GM18498 (cell line): ENCODE data around the gene REX1BD.
"Not testable (repeated sequence)": the region's sequence is repeated elsewhere in the genome, so short reads cannot be mapped to it uniquely, and the experiment has no call there.

Experiments used
- ATAC-seq: cut with Tn5 transposase; IDR thresholded peaks from one replicate; pipeline ENCODE4 v1.9.1; 2021; ENCODE audit warnings: mild to moderate bottlenecking, moderate library complexity; ENCODE audit not compliant: unreplicated experiment

Gene REX1BD

DNA sequence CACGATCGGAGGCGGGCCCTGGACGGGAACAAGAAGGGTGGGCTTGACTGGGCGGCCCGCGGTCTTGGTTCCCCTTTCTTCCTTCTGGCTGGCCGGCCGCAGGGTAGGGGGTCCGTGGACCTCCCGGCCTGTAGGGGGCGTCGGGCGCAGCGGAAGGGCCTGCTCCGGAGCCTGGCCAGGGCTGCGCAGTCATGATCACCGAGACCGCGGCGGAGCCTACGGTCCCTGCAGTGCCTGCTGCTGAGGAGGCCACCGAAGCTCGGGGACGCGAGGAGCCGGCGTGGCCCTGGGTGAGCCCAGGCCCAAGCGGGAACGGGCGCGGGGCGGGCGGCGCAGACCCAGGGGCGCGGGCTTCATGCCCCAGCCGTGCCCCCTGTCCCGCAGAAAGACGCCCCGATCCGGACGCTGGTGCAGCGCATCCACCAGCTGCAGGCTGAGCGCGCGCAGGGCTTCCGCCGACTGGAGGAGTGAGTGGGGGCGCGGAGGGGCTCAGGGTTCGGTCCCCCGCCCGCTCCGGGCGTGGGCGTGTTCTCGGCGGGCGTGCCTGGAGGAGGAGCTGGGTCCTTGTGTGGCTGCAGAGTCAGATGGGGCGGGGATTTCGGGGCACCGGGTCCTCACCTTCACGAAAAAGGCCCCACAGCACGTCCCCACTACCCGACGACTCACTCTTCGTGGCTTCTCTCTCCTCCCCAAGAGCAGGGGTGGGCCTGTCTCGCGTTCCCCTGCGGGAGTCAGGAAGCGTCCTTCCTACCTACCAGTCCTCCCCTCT, at the start of gene REX1BD:
Gene REX1BD (plus strand): TSS at position 188 of the 769 bp plus-strand sequence. CDS start 4 bp downstream, at position 192.
- peak; percentile 80 for ATAC-seq

DNA sequence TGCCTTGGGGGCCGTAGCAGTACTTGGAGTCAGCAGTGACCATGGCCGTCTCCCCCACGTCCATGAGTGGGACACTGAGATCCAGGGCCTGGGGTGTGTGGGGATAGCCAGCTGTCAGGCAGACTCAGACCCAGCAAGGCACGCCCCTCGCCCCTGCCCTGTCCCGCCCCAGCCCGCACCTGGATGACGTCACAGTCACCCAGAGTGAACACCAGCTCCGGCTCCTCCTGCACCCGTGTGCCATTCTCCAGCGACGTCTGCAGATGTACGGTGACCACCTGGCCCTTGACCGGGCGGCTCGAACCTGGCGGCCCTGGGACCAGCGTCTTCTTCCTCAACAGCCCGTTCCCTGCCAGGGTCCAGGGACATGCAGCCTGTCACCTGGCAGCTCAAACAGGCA, 49.2 kb upstream of the REX1BD start:
- no peak for ATAC-seq

GRCh38 chr19:18540200-18540599, 48.4 kb upstream of the REX1BD start:
- ATAC-seq = not testable (repeated sequence)

DNA sequence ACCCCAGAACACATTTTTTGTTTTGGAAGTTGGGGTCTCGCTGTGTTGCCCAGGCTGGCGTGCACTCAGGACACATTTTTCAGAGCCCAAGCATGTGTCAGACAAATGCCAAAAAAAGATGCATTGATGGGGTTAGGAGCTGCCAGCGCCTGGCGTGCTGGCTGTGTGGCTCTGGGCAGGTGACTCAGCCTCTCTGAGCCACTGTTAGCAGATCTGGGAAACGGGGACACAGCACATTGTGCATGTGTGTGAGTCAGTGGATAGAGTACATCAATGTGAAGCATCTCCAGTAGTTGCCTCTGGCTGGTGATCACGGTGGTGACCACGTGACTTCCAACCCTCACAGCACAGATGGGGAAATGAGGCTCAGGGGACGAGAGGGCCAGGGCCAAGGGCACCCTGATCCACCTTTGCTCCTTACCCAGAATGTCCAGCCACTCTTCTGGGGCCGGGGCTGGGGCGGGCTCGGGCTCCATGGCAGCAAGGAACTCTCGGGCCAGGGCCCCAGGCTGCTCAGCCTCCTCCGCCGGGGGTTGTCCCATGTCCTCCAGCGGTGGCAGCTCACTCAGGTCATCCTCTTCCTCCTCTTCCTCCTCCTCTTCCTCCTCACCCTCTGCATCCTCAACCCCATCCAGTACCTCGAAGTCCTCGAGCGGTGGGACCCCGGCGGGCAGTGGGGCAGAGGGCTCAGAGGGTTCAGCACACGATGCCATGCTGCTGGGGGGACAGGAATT, 47.2 kb upstream of the REX1BD start:
- ATAC-seq = no peak

GRCh38 chr19:18541992-18542940, 46.3 kb upstream of the REX1BD start:
- ATAC-seq = no peak

DNA sequence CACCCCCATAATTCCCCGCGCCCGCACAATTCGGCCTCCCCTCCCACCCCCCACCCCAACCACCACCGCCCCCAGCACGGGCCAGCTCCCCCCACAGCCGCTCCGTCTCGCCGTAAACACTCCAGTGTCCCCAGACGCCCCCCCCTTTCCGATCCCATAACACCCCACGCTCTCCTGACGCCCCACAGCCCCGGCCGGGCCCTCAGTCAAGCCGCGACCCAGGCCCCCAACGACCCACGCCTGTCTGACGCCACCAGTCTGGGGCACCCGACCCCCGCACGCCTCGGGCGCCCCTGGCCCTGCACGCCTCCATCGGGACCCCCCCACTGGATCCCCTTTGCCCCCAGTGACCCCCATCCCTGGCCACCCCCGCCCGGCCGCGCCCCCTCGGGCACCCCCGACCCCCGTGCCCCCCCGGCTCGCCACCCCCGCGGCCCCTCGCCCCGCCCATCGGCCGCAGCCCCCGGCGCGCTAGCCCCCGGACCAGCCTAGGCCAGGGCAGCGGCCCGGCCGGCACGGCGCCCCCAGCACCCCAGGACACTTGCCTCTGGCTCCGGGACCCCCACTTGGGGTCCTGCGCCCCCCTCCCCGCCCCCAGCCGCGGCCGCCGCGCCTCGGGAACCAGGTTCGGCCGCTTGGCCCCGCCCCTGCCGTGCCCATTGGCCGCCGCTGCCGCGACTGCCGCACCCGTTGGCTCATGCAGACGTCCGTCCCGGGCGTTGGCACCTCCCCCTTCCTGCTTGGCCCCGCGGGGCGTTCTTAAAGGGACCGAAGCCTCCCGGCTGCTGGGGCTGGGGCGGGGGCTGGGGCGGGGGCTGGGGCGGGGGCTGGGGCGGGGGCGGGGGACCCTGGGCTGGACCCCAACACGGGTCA, 45.4 kb upstream of the REX1BD start, which contains the start of gene FKBP8:
Gene FKBP8 (minus strand): TSS at position 633 of the 873 bp plus-strand sequence. CDS start 1,603 bp downstream, outside the sequence.
- peak; percentile 94 for ATAC-seq

- peak; percentile 46 for ATAC-seq
Measured at GRCh38 chr19:18543814-18544475, 44.7 kb upstream of the REX1BD start.

DNA sequence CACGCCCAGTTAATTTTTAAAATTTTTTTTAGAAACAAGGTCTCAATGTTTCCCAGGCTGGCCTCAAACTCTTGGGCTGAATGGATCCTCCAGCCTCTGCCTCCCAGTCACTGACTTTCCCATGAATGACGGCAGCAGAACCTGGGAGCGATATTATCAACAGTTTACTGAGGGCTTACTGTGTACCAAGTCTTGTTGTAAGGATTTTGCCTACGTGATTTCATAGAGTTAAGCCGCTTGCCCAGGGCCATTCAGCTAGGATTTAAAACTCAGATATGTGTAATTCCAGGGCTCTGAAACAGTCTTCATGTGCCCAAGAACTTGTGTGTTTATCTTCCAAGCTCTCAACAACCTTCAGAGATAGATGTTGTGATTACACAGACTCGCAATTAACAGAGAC, 37.0 kb upstream of the REX1BD start:
- no peak for ATAC-seq

- peak; percentile 96 for ATAC-seq
Measured at GRCh38 chr19:18557411-18558201, 31.0 kb upstream of the REX1BD start, which contains the start of gene KXD1. KXD1 (plus strand) TSS chr19:18557870; CDS start chr19:18562057, 4,187 bp downstream.

DNA sequence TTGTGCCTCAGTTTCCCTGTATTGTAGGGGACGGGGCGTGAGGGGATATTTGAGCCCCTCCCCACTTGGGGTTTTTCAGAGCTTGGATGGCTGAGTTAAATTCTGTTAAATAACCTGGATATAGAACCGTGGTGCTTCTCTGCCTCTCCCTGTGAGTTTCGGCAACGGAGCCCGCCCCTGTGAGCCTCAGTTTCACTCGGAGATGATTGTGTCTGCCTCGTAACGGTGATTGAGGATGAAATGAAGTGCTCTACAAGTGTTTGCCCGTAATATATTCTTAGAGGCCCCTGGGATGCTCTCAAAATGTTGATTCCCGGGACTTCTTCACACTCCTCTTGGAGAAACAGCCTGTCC, 30.4 kb upstream of the REX1BD start:
- no peak for ATAC-seq

GRCh38 chr19:18558604-18559003, 30.0 kb upstream of the REX1BD start:
- ATAC-seq = no peak

DNA sequence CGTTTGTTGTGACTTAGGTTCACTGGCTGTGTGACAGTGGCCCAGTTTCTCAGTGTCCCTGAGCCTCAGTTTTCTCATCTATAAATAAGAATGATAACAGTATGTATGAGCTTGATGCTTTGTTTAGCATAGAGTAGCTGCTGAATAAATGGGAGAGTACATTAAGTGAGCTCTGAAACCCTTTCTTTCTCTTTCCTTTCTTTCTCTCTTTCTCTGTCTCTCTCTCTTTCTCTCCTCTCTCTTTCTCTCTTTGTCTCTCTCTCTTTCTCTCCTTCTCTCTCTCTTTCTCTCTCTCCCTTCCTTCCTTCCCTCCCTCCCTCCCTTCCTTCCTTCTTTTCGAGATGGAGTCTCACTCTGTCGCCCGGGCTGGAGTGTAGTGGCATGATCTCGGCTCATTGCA, 28.9 kb upstream of the REX1BD start:
- no peak for ATAC-seq

DNA sequence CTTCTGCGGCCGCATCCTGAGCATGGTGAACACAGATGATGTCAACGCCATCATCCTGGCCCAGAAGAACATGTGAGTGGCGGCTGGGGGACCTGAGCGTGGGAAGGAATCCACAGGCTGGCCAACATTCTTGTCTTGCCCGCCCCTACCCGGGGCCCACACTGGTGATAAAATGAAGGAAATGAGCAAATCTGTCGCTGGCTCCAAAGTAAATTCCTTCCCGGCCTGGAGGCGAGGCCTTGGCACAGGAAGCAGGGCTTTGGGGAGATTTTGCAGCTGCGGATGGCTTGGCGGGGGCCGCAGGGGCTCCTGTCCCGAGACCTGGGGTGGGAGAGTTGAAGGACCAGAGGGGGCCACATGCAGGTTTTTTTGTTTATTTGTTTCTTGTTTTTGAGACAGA, 26.5 kb upstream of the REX1BD start:
- no peak for ATAC-seq

DNA sequence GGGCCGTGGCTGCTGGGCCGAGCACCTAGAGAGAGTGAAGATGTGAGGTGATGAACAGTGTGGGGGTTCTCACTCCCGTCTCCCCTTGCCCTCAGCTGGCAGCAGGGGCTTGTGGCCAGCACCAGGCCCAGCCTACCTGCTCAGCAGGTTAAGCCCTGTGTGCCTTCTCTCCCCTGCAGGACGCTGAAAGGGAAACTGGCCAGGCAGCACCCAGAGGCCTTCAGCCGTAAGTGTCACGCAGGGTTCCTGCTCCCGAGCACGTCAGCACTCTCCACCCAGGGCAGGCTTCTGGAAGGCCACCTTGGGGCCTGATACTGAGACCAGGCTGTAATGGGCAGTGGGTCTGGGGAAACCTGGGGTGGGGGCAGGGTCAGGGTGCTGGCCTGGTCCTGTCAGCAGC, 21.6 kb upstream of the REX1BD start:
- ATAC-seq = no peak

DNA sequence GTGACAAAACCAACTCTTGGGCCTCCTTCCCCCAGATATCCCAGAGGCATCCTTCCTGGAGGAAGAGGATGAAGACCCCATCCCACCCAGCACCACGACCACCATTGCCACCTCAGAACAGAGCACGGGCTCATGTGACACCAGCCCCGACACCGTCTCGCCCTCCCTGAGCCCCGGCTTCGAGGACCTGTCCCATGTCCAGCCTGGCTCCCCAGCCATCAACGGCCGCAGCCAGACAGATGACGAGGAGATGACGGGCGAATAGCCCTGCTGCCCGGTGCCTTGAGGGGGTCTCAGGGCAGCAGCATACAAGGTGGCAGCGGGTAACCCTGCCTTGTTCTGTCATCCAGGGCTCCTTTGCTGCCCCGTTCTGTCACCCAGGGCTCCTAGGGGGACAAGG, 20.2 kb upstream of the REX1BD start:
- ATAC-seq = no peak

GRCh38 chr19:18571564-18572344, 16.8 kb upstream of the REX1BD start, which contains the start of gene UBA52:
UBA52 (plus strand) TSS chr19:18571857; CDS start chr19:18573301, 1,444 bp downstream.
- ATAC-seq = peak; percentile 93

DNA sequence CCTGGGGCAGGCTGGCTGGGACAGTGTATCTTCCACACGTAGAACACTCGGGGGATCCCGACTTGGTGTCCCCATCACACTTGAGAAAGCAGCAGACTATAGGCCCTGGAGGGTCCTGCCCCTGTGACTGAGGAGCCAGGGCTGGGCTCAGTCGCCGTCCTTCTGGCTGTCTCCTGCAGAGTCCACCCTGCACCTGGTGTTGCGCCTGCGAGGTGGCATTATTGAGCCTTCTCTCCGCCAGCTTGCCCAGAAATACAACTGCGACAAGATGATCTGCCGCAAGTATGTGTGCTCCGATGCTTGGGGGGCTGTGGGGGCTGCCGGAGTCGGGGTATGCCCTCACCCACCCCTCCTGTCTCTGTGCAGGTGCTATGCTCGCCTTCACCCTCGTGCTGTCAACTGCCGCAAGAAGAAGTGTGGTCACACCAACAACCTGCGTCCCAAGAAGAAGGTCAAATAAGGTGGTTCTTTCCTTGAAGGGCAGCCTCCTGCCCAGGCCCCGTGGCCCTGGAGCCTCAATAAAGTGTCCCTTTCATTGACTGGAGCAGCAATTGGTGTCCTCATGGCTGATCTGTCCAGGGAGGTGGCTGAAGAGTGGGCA, 13.8 kb upstream of the REX1BD start:
- ATAC-seq = no peak
